Body of pancreas (tissue), 4 donors: ENCODE measurements around the gene HPSE2. TPM values are rescaled to one million over a fixed set of nuclear protein-coding genes. Genes with fewer than 3 reads are reported as not detected.

Experiments
- ATAC-seq: fragments of 150-250 bp; one replicate; pipeline ENCODE4 v1.9.1; 2016
- DNase-seq, 4 donors: peaks; one replicate each; pipeline ENCODE4 v3.0.0-alpha.2; 2019
- H3K27ac ChIP-seq, 4 donors: fragments of 200-600 bp; sonication (generic); 1 replicate in 3 of 4; 2 replicates in 1 of 4; pipeline versions ENCODE4 v1.5.1 to v1.6.1; 2016 to 2019; ENCODE audit warnings: mild to moderate bottlenecking in 1 of 4, mixed read lengths in 1 of 4, moderate library complexity in 1 of 4
- H3K27me3 ChIP-seq, 2 donors: fragments of 200-600 bp; sonication (generic); one replicate each; pipeline ENCODE4 v1.6.0; 2016; ENCODE audit warnings: mild to moderate bottlenecking in 1 of 2
- H3K36me3 ChIP-seq, 2 donors: fragments of 200-600 bp; sonication (generic); replicated peaks in 1 of 2; 2 replicates each; pipeline ENCODE4 v1.5.1; 2016; ENCODE audit warnings: low read depth in 2 of 2; ENCODE audit not compliant: insufficient read depth in 1 of 2
- H3K4me1 ChIP-seq: fragments of 200-600 bp; sonication (generic); one replicate; pipeline ENCODE4 v1.6.0; 2016
- H3K4me3 ChIP-seq, 2 donors: fragments of 200-600 bp; sonication (generic); 1 replicate in 1 of 2; 2 replicates in 1 of 2; pipeline ENCODE4 v1.5.1; 2016 to 2019
- H3K9me3 ChIP-seq, 3 donors: fragments of 200-600 bp; sonication (generic); 1 replicate in 2 of 3; 2 replicates in 1 of 3; pipeline ENCODE4 v1.5.1; 2016
- POLR2A ChIP-seq, 3 donors: fragments of 450-650 bp; IDR thresholded peaks; one replicate each; pipeline ENCODE4 v1.6.1; 2016; ENCODE audit warnings: antibody characterized with exemption in 3 of 3, mild to moderate bottlenecking in 2 of 3
- WGBS, 2 donors: methylation state at CpG; one replicate each; pipeline ENCODE4 v1.1.5; 2017; 5-methylcytosine and 5-hydroxymethylcytosine counted together
- intact Hi-C: fragments of 100-400 bp; cut with DNase I; formaldehyde crosslinking; loops from one replicate; pipeline ENCODE4 v1.15.1; 2023
- total RNA-seq, 2 donors: library from RNA; depleted of rRNA; stranded (reverse); fragments of >200 nt; gene quantifications; one replicate each; pipeline ENCODE4 v1.1.0, GENCODE V29; 2016
- TF ChIP-seq, protein P1 (sequence below), 7 experiments: fragments of 450-650 bp in 4 of 7; fragments of 200-600 bp in 3 of 7; sonication (generic) in 3 of 7; IDR thresholded peaks; one replicate each; pipeline ENCODE4 v1.5.1; 2016 to 2019; ENCODE audit warnings: antibody characterized with exemption in 7 of 7

Gene HPSE2
- total RNA-seq, 2 donors from 2014 or later, result not detected

DNA sequence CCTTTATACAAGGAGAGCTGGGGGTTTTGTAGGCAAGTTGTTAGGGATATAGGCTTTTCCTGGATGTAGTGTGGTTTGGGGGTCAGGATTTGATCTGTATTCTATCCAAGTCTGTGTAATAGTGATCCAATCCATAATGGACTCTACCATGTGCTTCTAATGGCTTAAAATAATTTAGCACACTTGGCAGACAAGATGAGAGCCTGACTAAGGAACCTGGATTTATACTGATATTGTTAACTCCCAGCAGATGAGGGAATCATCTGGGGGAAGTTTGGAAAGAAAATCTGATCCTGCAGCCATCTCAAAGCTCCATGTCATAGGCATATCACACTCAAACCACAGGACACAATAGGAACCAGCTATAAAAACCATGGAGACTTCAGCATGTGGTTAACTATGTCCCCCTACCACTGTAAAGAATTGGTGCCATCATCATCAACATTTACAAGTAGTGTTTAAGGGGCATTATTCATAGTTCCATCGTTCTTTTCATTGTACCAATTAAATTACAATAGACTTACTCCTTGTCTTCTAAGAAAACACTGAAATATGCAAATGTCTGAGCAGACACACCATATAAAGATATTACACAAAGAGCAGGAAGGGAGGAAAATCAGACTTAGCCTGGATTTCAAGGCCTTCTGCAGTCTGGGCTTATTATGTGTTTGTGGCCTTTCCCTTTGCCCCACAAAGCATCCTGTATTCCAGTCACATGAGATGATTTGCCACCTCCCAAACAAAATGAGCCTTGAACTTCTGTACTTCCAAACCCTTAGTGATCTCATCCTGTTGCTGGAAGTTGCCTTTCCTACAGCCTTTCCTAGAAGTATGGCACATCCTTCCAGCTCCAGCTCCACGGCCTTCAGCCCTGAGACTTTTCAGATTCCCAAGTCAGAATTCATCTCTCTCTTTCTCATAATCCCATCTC, 766.4 kb downstream of the HPSE2 start:
- no peak overlapping the region for H3K27ac ChIP-seq
- ATAC-seq, result no peak
- intact Hi-C loops, result loop anchor here (5.0 kb wide), 2 partner anchors 698 to 778 kb away; no protein-coding TSS in a partner anchor
- DNase-seq, result no peak
- H3K9me3 ChIP-seq, result no peaks in the 10 kb centered on the region
- TF ChIP-seq, protein P1, sequence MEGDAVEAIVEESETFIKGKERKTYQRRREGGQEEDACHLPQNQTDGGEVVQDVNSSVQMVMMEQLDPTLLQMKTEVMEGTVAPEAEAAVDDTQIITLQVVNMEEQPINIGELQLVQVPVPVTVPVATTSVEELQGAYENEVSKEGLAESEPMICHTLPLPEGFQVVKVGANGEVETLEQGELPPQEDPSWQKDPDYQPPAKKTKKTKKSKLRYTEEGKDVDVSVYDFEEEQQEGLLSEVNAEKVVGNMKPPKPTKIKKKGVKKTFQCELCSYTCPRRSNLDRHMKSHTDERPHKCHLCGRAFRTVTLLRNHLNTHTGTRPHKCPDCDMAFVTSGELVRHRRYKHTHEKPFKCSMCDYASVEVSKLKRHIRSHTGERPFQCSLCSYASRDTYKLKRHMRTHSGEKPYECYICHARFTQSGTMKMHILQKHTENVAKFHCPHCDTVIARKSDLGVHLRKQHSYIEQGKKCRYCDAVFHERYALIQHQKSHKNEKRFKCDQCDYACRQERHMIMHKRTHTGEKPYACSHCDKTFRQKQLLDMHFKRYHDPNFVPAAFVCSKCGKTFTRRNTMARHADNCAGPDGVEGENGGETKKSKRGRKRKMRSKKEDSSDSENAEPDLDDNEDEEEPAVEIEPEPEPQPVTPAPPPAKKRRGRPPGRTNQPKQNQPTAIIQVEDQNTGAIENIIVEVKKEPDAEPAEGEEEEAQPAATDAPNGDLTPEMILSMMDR (IDR thresholded peaks at IDR 0.05), result no peak
- TF ChIP-seq POLR2A (IDR thresholded peaks at IDR 0.05), result no peak
- peaks cover 9% of the 10 kb centered on the region for H3K4me1 ChIP-seq
- 74 to 77% methylated on average over 2 of the region's 2 CpGs for WGBS, 2 donors
- no peaks in the 10 kb centered on the region for H3K27me3 ChIP-seq
- no peaks in the 10 kb centered on the region for H3K36me3 ChIP-seq
- no peak overlapping the region for H3K4me3 ChIP-seq

DNA sequence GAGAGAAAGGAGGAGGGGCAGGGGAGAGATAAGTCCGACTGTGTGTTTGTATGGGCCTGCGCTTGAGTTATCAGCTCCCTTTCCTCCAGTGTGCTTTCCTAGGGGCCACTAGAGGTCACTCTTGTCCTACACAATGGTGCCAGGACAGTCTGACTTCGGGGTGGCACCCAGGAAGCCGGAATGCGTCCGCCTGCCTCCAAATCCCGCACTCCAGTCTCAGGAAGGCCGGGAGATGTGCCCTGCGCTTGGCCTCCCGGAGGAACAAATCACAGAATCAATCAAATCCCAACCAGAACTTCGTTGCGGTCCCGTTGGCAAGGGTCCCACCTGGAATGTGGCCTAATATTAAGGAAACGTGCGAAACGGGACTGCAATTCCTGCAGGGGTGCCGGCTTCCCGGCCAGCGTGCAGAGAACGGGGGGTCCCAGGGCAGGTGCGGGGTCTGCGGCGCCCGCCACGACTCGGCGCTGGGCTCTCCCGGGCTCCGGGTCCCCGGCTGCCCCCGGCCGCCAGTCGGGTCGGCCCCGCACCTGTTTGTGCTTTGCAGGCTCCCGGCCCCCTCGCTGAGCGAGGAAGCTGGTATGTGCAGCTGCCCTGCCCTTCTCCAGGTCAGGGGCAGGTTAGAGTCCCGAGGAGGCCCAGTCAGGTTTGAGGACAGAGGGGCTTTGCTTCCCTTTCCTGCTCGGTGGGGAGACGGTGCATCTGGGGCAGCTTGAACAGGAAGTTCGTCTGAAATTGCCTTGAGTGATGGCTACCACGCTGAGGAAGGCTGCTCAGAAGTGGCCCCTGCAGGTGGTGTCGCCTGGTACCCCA, 767.9 kb downstream of the HPSE2 start:
- DNase-seq (peak; percentile 80 to 88 (median 85)), ATAC-seq (peak; percentile 99)
- Histone ChIP-seq H3K27ac (peak overlapping the region in 1 of 4 donors; percentile 42), H3K27me3 (no peaks in the 10 kb centered on the region), H3K4me3 (peak overlapping the region; percentile 23 to 36), H3K9me3 (no peaks in the 10 kb centered on the region), H3K4me1 (peaks cover 9% of the 10 kb centered on the region), H3K36me3 (no peaks in the 10 kb centered on the region)
- TF ChIP-seq, protein P1 (IDR thresholded peaks at IDR 0.05), result peak; percentile 74 to 98 (median 94)
- peak in 2 of 3 donors; percentile 40 to 54 for TF ChIP-seq POLR2A (IDR thresholded peaks at IDR 0.05)
- intact Hi-C loops, result loop anchor here (5.0 kb wide), 2 partner anchors 700 to 780 kb away; no protein-coding TSS in a partner anchor
- 0 to 1% methylated on average over 11 to 43 of the region's 44 CpGs for WGBS, 2 donors

DNA sequence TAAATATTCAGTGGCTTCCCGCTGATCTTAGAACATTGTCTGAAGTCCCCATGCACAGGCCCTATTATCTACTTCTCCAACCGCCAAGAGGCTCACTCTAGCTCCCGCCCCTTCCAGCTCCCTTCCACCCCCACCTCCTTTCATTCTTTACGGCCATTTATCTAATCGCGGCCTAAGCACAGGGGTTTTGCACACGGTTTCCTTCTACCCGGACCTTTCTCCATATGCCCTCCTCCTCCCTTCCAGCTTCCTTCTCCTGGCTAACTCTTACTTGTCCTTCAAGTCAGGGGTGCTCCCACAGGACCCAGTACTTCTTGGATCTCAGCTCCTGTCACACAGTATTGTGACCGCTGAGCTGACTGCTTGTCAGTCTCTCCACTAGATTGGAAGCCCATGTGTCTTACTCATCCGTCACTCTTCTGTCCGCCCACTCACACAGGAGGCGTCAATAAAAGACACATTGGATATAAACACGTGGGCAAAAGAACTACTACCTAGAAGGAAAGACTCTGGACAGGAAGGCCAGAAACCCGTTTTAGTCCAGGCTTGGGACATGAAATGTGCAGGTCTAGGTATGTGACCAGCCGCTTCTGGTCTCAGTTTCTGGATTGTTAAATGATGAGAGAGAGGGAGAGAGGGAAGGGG, 768.7 kb downstream of the HPSE2 start:
- peaks cover 9% of the 10 kb centered on the region for H3K4me1 ChIP-seq
- no peaks in the 10 kb centered on the region for H3K9me3 ChIP-seq
- DNase-seq, result no peak
- TF ChIP-seq, protein P1 (IDR thresholded peaks at IDR 0.05), result no peak
- no peak for TF ChIP-seq POLR2A (IDR thresholded peaks at IDR 0.05)
- H3K27me3 ChIP-seq, result no peaks in the 10 kb centered on the region
- H3K27ac ChIP-seq, result no peak overlapping the region
- intact Hi-C loops, result loop anchor here (5.0 kb wide), 2 partner anchors 700 to 780 kb away; no protein-coding TSS in a partner anchor
- ATAC-seq, result no peak
- no peak overlapping the region for H3K4me3 ChIP-seq
- H3K36me3 ChIP-seq, result no peaks in the 10 kb centered on the region
- WGBS, 2 donors, result 51 to 55% methylated on average over 15 of the region's 15 CpGs

DNA sequence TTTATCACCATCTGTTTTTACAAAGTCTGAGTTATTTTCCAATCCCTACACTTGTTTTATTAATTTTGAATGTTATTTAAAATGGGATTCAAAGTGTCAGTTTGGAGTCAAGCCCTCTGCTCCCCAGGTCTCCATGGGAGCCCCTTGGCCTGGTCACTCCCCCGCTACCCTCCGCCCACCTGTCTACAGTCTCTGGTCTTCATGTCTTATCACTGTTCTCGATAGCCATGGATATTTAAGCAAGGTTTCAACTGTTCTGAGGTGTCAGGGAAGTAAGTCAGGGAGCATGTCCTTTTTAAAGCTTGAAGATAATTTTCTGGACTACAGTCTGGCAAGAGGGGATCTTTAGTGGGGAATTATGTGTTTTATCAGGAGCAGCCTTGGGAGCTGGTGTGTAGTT, 769.8 kb downstream of the HPSE2 start:
- DNase-seq (no peak), ATAC-seq (no peak)
- no peaks in the 10 kb centered on the region for H3K9me3 ChIP-seq
- H3K36me3 ChIP-seq, result no peaks in the 10 kb centered on the region
- H3K4me3 ChIP-seq, result no peak overlapping the region
- WGBS, 2 donors, result 86 to 88% methylated on average over 3 of the region's 3 CpGs
- no peak for TF ChIP-seq POLR2A (IDR thresholded peaks at IDR 0.05)
- TF ChIP-seq, protein P1 (IDR thresholded peaks at IDR 0.05), result no peak
- H3K27me3 ChIP-seq, result no peaks in the 10 kb centered on the region
- no peak overlapping the region for H3K27ac ChIP-seq
- peaks cover 20% of the 10 kb centered on the region for H3K4me1 ChIP-seq
- intact Hi-C loops, result loop anchor here (5.0 kb wide), 2 partner anchors 701 to 781 kb away; no protein-coding TSS in a partner anchor
